SK-N-SH treated with all-trans-retinoic acid at 6 μM for 48 hours (cell line): Measurements from ENCODE around the gene MYLK4.

Experiments used
- ATAC-seq: fragments of 200-7000 bp; cut with Tn5 transposase; 3 replicates; pipeline ENCODE4 v1.9.1; 2020; ENCODE audit warnings: mild to moderate bottlenecking, moderate library complexity
- ARNTL ChIP-seq: fragments of 450-650 bp; formaldehyde crosslinking; IDR thresholded peaks from 2 replicates; pipeline ENCODE4 v1.5.0; 2020; ENCODE audit warnings: low read depth, mild to moderate bottlenecking, moderate library complexity, borderline replicate concordance
- CREB5 ChIP-seq: fragments of 250-450 bp; sonication (Bioruptor Pico); IDR thresholded peaks from 2 replicates; pipeline ENCODE4 v1.5.1; 2020; ENCODE audit warnings: low read depth, mild to moderate bottlenecking, moderate library complexity
- CSDC2 ChIP-seq: fragments of 250-450 bp; sonication (Bioruptor Pico); IDR thresholded peaks from 2 replicates; pipeline ENCODE4 v1.5.0; 2020; ENCODE audit warnings: mild to moderate bottlenecking, moderate library complexity
- ESRRG ChIP-seq: fragments of 250-450 bp; sonication (Bioruptor Pico); IDR thresholded peaks from 2 replicates; pipeline ENCODE4 v1.6.1; 2021; ENCODE audit warnings: mild to moderate bottlenecking
- GLIS3 ChIP-seq: fragments of 250-450 bp; sonication (Bioruptor Pico); IDR thresholded peaks from 2 replicates; pipeline ENCODE4 v1.5.0; 2020; ENCODE audit warnings: mild to moderate bottlenecking, moderate library complexity
- OSR1 ChIP-seq: fragments of 250-450 bp; sonication (Bioruptor Pico); IDR thresholded peaks from 2 replicates; pipeline ENCODE4 v1.8.0; 2022; ENCODE audit warnings: moderate library complexity, mild to moderate bottlenecking, inconsistent platforms
- RARB ChIP-seq: fragments of 250-450 bp; sonication (Bioruptor Pico); IDR thresholded peaks from 2 replicates; pipeline ENCODE4 v1.8.0; 2021; ENCODE audit warnings: mild to moderate bottlenecking, moderate library complexity
- SNAI2 ChIP-seq: fragments of 250-450 bp; sonication (Bioruptor Pico); IDR thresholded peaks from 2 replicates; pipeline ENCODE4 v1.5.0; 2020; ENCODE audit warnings: mild to moderate bottlenecking, moderate library complexity
- TCF4 ChIP-seq: fragments of 250-450 bp; sonication (Bioruptor Pico); IDR thresholded peaks from 2 replicates; pipeline ENCODE4 v1.8.0; 2021; ENCODE audit warnings: mild to moderate bottlenecking, moderate library complexity, borderline replicate concordance
- ZC3H10 ChIP-seq: fragments of 250-450 bp; sonication (Bioruptor Pico); IDR thresholded peaks from 2 replicates; pipeline ENCODE4 v1.5.1; 2021; ENCODE audit warnings: mild to moderate bottlenecking, moderate library complexity
- ZFP3 ChIP-seq: fragments of 250-450 bp; sonication (Bioruptor Pico); IDR thresholded peaks from 2 replicates; pipeline ENCODE4 v1.5.0; 2020; ENCODE audit warnings: mild to moderate bottlenecking, moderate library complexity
- ZNF70 ChIP-seq: fragments of 450-650 bp; formaldehyde crosslinking; IDR thresholded peaks from 2 replicates; pipeline ENCODE4 v1.5.0; 2020; ENCODE audit warnings: mild to moderate bottlenecking, moderate library complexity
- ZNF8 ChIP-seq: fragments of 450-650 bp; formaldehyde crosslinking; IDR thresholded peaks from 2 replicates; pipeline ENCODE4 v1.5.0; 2020; ENCODE audit warnings: mild to moderate bottlenecking, moderate library complexity
- TF ChIP-seq, protein P1 (sequence below): fragments of 250-450 bp; sonication (Bioruptor Pico); IDR thresholded peaks from 2 replicates; pipeline ENCODE4 v1.5.1; 2021; ENCODE audit warnings: mild to moderate bottlenecking, moderate library complexity
- TF ChIP-seq, protein P2 (sequence below): fragments of 250-450 bp; sonication (Bioruptor Pico); IDR thresholded peaks from 2 replicates; pipeline ENCODE4 v1.5.0; 2020; ENCODE audit warnings: mild to moderate bottlenecking, moderate library complexity

Gene MYLK4

DNA sequence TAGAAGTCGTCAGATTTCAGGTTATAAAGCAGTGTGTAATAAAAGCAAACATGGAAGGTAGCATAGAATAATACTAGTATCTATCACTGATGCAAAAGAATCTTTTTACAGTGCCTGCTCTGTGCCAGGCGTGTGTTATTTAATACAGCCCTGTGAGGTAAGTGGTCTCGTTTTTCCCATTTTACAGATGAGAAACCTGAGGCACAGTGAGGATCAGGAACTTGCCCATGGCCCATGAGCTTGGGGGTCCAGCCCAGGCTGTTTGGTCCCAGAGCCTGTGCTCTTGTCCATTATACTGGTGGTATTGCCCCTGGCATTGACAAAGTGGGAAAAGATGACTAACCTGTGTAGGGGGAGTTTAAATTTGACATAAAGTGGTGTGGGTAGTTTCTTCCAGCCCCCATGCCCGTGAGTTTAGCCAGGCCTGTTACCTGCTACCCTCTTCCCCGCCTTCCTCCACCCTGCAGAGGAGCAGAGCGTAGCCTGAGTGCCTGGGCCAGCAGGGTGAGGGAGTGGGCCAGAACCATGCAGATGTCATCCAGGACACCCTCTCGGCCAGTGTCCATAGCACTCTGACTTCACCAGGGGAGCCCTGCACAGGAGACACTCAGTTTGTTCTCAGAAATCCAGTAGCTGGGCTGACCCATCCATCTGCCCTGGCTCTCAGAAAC is 31.1 kb upstream of the MYLK4 start (continued):
- no peak for TF ChIP-seq CREB5
- TF ChIP-seq TCF4 (CRISPR knock-in tag) = no peak

GRCh38 chr6:2780102-2780737 is 29.5 kb upstream of the MYLK4 start:
- no peak for TF ChIP-seq CREB5
- no peak for TF ChIP-seq ZNF8 (CRISPR knock-in tag)
- TF ChIP-seq ARNTL = no peak
- no peak for TF ChIP-seq CSDC2 (CRISPR knock-in tag)
- no peak for TF ChIP-seq ZNF70

GRCh38 chr6:2777249-2777648 is 26.5 kb upstream of the MYLK4 start:
- TF ChIP-seq CSDC2 (CRISPR knock-in tag) (no peak), ZC3H10 (CRISPR knock-in tag) (no peak), OSR1 (CRISPR knock-in tag) (no peak), ZFP3 (no peak), ESRRG (CRISPR knock-in tag) (no peak), RARB (CRISPR knock-in tag) (no peak)
- TF ChIP-seq, protein P1, sequence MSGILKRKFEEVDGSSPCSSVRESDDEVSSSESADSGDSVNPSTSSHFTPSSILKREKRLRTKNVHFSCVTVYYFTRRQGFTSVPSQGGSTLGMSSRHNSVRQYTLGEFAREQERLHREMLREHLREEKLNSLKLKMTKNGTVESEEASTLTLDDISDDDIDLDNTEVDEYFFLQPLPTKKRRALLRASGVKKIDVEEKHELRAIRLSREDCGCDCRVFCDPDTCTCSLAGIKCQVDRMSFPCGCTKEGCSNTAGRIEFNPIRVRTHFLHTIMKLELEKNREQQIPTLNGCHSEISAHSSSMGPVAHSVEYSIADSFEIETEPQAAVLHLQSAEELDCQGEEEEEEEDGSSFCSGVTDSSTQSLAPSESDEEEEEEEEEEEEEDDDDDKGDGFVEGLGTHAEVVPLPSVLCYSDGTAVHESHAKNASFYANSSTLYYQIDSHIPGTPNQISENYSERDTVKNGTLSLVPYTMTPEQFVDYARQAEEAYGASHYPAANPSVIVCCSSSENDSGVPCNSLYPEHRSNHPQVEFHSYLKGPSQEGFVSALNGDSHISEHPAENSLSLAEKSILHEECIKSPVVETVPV (CRISPR knock-in tag) = no peak
- ATAC-seq = no peak

More at GRCh38 chr6:2780102-2780737, 29.5 kb upstream of the MYLK4 start:
- ATAC-seq = no peak

DNA sequence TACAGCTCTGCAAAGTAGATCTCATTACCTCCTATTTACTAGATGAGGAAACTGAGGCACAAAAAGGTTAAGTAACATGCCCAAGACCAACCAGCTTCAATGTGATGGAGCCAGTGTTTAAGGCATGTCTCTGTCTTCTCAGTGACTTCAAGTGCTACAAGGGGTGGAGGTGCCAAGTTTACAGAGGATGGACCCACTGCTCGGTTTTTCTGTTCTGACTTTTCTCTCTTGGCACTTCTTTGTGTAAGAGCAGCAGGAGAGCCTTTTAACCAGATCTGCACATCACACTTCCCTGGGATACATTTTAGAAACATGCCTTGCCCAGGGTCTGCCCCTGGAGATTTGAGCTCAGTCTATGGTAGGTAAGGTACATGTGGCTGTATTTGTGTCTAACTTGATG is 24.3 kb upstream of the MYLK4 start:
- no peak for ATAC-seq
- TF ChIP-seq SNAI2 (CRISPR knock-in tag) = no peak
- no peak for TF ChIP-seq CREB5
- TF ChIP-seq ZNF8 (CRISPR knock-in tag) = no peak

GRCh38 chr6:2773449-2773848 is 22.7 kb upstream of the MYLK4 start:
- no peak for ATAC-seq
- TF ChIP-seq, protein P2, sequence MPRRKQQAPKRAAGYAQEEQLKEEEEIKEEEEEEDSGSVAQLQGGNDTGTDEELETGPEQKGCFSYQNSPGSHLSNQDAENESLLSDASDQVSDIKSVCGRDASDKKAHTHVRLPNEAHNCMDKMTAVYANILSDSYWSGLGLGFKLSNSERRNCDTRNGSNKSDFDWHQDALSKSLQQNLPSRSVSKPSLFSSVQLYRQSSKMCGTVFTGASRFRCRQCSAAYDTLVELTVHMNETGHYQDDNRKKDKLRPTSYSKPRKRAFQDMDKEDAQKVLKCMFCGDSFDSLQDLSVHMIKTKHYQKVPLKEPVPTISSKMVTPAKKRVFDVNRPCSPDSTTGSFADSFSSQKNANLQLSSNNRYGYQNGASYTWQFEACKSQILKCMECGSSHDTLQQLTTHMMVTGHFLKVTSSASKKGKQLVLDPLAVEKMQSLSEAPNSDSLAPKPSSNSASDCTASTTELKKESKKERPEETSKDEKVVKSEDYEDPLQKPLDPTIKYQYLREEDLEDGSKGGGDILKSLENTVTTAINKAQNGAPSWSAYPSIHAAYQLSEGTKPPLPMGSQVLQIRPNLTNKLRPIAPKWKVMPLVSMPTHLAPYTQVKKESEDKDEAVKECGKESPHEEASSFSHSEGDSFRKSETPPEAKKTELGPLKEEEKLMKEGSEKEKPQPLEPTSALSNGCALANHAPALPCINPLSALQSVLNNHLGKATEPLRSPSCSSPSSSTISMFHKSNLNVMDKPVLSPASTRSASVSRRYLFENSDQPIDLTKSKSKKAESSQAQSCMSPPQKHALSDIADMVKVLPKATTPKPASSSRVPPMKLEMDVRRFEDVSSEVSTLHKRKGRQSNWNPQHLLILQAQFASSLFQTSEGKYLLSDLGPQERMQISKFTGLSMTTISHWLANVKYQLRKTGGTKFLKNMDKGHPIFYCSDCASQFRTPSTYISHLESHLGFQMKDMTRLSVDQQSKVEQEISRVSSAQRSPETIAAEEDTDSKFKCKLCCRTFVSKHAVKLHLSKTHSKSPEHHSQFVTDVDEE (CRISPR knock-in tag) = no peak

- no peak for TF ChIP-seq RARB (CRISPR knock-in tag)
- TF ChIP-seq GLIS3 = no peak
- ATAC-seq = no peak
These were observed 22.1 kb upstream of the MYLK4 start for GRCh38 chr6:2772840-2773239.
